C4-2B (cell line): ENCODE measurements around the gene ADM2.

Source experiments
- CTCF ChIP-seq: fragments of 450-650 bp; conservative IDR thresholded peaks from 2 replicates; pipeline ENCODE4 v1.5.1; 2017; ENCODE audit warnings: mild to moderate bottlenecking
- ZFX ChIP-seq: fragments of 450-650 bp; IDR thresholded peaks from 2 replicates; pipeline ENCODE4 v1.6.1; 2017

- TF ChIP-seq CTCF: no peak
- TF ChIP-seq ZFX: no peak
Observed at GRCh38 chr22:50459496-50460140, 21.7 kb upstream of the ADM2 start.
